ENCODE measurements around the gene ADIPOQ. TPM values are rescaled to one million over a fixed set of nuclear protein-coding genes. Genes with fewer than 3 reads are reported as not detected.
"Not testable (repeated sequence)": the region's sequence is repeated elsewhere in the genome, so short reads cannot be mapped to it uniquely, and the experiment has no call there.

ADIPOQ gene
- total and polyA plus RNA-seq, 2 of the 4 experiments (the other 2 are of a cell fraction): not detected

DNA sequence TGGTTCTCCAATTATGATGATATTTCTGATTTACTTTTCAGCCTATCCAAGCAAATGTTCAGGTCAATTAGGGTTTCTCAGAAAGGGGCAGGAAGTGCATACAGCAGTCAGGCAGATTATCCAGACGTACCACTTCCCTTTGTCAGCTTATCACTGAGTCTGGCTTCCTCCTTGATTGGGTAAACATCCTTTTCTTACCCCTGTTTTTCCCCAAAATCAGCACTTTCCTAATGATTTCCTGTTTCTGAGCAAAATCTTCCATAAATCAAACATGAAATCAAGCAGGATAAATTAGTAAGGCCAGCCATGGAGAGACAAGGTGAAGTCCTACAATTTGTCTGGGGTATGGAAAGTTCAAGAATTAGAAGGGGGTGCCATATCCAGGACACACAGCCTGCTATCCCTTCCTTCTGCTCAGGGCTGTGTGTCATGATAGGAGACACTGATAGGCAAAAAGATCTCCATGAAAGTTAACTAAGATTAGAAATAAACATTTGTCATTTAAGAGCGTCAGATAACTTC, 29.0 kb downstream of the ADIPOQ start:
- CTCF ChIA-PET: no interaction called here
- POLR2A ChIA-PET (ENCODE audit: unreplicated experiment): no interaction called here
- H3K4me2 ChIP-seq (ENCODE audit: low read depth, low read length): no peak overlapping the region

DNA sequence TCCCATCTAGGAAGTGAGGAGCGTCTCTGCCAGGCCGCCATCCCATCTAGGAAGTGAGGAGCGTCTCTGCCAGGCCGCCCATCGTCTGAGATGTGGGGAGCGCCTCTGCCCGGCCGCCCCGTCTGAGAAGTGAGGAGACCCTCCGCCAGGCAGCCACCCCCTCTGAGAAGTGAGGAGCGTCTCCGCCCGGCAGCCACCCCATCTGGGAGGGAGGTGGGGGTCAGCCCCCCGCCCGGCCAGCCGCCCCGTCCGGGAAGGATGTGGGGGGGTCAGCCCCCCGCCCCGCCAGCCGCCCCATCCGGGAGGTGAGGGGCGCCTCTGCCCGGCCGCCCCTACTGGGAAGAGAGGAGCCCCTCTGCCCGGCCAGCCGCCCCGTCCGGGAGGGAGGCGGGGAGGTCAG, 31.3 kb downstream of the ADIPOQ start:
- H3K18ac ChIP-seq (ENCODE audit: low read depth, low read length); H2BK15ac ChIP-seq (ENCODE audit: low read depth, low read length); H3K9me1 ChIP-seq (ENCODE audit: insufficient read depth, low read length); H3K4me1 ChIP-seq (ENCODE audit: control insufficient read depth, insufficient read depth, low read length); H3K4me3 ChIP-seq (ENCODE audit: insufficient read depth, low read depth, low read length); H2AFZ ChIP-seq (replicated peaks; ENCODE audit: low read length, poor library complexity); H3K4ac ChIP-seq (ENCODE audit: low read depth, low read length); H3K56ac ChIP-seq (ENCODE audit: extremely low read depth, insufficient read depth, low read length); H2BK20ac ChIP-seq (ENCODE audit: low read depth, low read length); H2BK120ac ChIP-seq (ENCODE audit: low read depth, low read length); H4K91ac ChIP-seq (ENCODE audit: insufficient read depth, low read depth, low read length); H3K36me3 ChIP-seq (ENCODE audit: control insufficient read depth, insufficient read depth, low read length); intact Hi-C loops (cut with micrococcal nuclease); H2AK5ac ChIP-seq (ENCODE audit: low read depth, low read length); H3K4me2 ChIP-seq (ENCODE audit: low read depth, low read length); H2AK9ac ChIP-seq (replicated peaks; ENCODE audit: low read depth, low read length, poor library complexity); in situ Hi-C loops (cut with MboI; ENCODE audit: low sequenced_read_pairs); H4K8ac ChIP-seq (ENCODE audit: low read depth in 2 of 2, low read length in 2 of 2); H4K20me1 ChIP-seq (ENCODE audit: insufficient read depth, low read length); POLR2A ChIA-PET (ENCODE audit: unreplicated experiment); H4K5ac ChIP-seq (ENCODE audit: low read depth, low read length); CTCF ChIA-PET; dilution Hi-C loops (cut with HindIII; ENCODE audit: low sequenced_read_pairs, unreplicated experiment); H3K9ac ChIP-seq (ENCODE audit: low read depth, low read length); H3K27me3 ChIP-seq (ENCODE audit: control insufficient read depth, insufficient read depth, low read length); ATAC-seq (ENCODE audit: low read depth); H3K9me3 ChIP-seq (ENCODE audit: control insufficient read depth, insufficient read depth, low read length); H3K14ac ChIP-seq (replicated peaks; ENCODE audit: low read depth, low read length); H3K27ac ChIP-seq (ENCODE audit: insufficient read depth, low read length); H3K79me1 ChIP-seq (ENCODE audit: low read depth in 1 of 2, low read length in 2 of 2); H2BK5ac ChIP-seq (ENCODE audit: low read depth, low read length, poor library complexity, severe bottlenecking); DNase-seq; H3K23ac ChIP-seq (ENCODE audit: low read depth, low read length); BruUV-seq (replicated peaks): not testable (repeated sequence)
- no CpG with 5 or more reads among the region's 30 CpGs for WGBS, 2 experiments (ENCODE audit: extremely low coverage in 2 of 2, insufficient read length in 1 of 2)

More for the DNA sequence above, 29.0 kb downstream of the ADIPOQ start:
- H3K9me1 ChIP-seq (ENCODE audit: insufficient read depth, low read length): no peaks in the 10 kb centered on the region
- no peak overlapping the region for H3K9ac ChIP-seq (ENCODE audit: low read depth, low read length)
- ATAC-seq (ENCODE audit: low read depth) (no peak), DNase-seq (no peak)
- in situ Hi-C loops (cut with MboI; ENCODE audit: low sequenced_read_pairs): no loop called here
- H2AFZ ChIP-seq (replicated peaks; ENCODE audit: low read length, poor library complexity): no peak overlapping the region
- intact Hi-C loops (cut with micrococcal nuclease): no loop called here
- H3K23ac ChIP-seq (ENCODE audit: low read depth, low read length): no peak overlapping the region
- H3K9me3 ChIP-seq (ENCODE audit: control insufficient read depth, insufficient read depth, low read length): no peaks in the 10 kb centered on the region
- no peak overlapping the region for H4K5ac ChIP-seq (ENCODE audit: low read depth, low read length)
- H3K14ac ChIP-seq (replicated peaks; ENCODE audit: low read depth, low read length): no peak overlapping the region
- H2AK5ac ChIP-seq (ENCODE audit: low read depth, low read length): no peak overlapping the region
- H2BK20ac ChIP-seq (ENCODE audit: low read depth, low read length): no peak overlapping the region
- H4K91ac ChIP-seq (ENCODE audit: insufficient read depth, low read depth, low read length): no peak overlapping the region
- no peak overlapping the region for H3K4ac ChIP-seq (ENCODE audit: low read depth, low read length)
- no peak overlapping the region for H2BK15ac ChIP-seq (ENCODE audit: low read depth, low read length)
- no peaks in the 10 kb centered on the region; the same call in 1 of the 2 replicates for H3K27me3 ChIP-seq (ENCODE audit: control insufficient read depth, insufficient read depth, low read length)
- no TSS peak for BruUV-seq (replicated peaks)
- no CpG with 5 or more reads among the region's 2 CpGs for WGBS, 2 experiments (ENCODE audit: extremely low coverage in 2 of 2, insufficient read length in 1 of 2)
- dilution Hi-C loops (cut with HindIII; ENCODE audit: low sequenced_read_pairs, unreplicated experiment): no loop called here
- no peak overlapping the region for H3K18ac ChIP-seq (ENCODE audit: low read depth, low read length)
- H3K27ac ChIP-seq (ENCODE audit: insufficient read depth, low read length): no peak overlapping the region
- H3K4me3 ChIP-seq (ENCODE audit: insufficient read depth, low read depth, low read length): no peak overlapping the region
- no peak overlapping the region for H3K56ac ChIP-seq (ENCODE audit: extremely low read depth, insufficient read depth, low read length)
- no peaks in the 10 kb centered on the region for H3K4me1 ChIP-seq (ENCODE audit: control insufficient read depth, insufficient read depth, low read length)
- no peak overlapping the region for H2BK120ac ChIP-seq (ENCODE audit: low read depth, low read length)
- no peak overlapping the region for H4K8ac ChIP-seq (ENCODE audit: low read depth in 2 of 2, low read length in 2 of 2)
- H2AK9ac ChIP-seq (replicated peaks; ENCODE audit: low read depth, low read length, poor library complexity): no peak overlapping the region
- H3K36me3 ChIP-seq (ENCODE audit: control insufficient read depth, insufficient read depth, low read length): no peaks in the 10 kb centered on the region
- H4K20me1 ChIP-seq (ENCODE audit: insufficient read depth, low read length): no peaks in the 10 kb centered on the region
- no peak for TF ChIP-seq SMC3 (IDR thresholded peaks at IDR 0.05; ENCODE audit: low read depth, low read length)
- no peak for TF ChIP-seq POLR2A (IDR thresholded peaks at IDR 0.05; ENCODE audit: low read depth, low read length)
- TF ChIP-seq NFE2L2 (IDR thresholded peaks at IDR 0.05; ENCODE audit: low read depth, low read length): no peak
- TF ChIP-seq, protein P1, sequence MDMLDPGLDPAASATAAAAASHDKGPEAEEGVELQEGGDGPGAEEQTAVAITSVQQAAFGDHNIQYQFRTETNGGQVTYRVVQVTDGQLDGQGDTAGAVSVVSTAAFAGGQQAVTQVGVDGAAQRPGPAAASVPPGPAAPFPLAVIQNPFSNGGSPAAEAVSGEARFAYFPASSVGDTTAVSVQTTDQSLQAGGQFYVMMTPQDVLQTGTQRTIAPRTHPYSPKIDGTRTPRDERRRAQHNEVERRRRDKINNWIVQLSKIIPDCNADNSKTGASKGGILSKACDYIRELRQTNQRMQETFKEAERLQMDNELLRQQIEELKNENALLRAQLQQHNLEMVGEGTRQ (IDR thresholded peaks at IDR 0.05; ENCODE audit: low read depth, low read length): no peak
- no peak for TF ChIP-seq CEBPB (IDR thresholded peaks at IDR 0.05; ENCODE audit: low read depth, low read length)
- TF ChIP-seq MAFK (IDR thresholded peaks at IDR 0.05; ENCODE audit: low read depth, low read length): no peak
- no peak for TF ChIP-seq RAD21 (IDR thresholded peaks at IDR 0.05; ENCODE audit: low read length)
- no peak for TF ChIP-seq CHD1 (IDR thresholded peaks at IDR 0.05; ENCODE audit: low read depth, low read length)
- TF ChIP-seq FOS (IDR thresholded peaks at IDR 0.05; ENCODE audit: low read depth, low read length): no peak
- TF ChIP-seq BHLHE40 (IDR thresholded peaks at IDR 0.05; ENCODE audit: low read depth, low read length): no peak
- TF ChIP-seq, protein P2, sequence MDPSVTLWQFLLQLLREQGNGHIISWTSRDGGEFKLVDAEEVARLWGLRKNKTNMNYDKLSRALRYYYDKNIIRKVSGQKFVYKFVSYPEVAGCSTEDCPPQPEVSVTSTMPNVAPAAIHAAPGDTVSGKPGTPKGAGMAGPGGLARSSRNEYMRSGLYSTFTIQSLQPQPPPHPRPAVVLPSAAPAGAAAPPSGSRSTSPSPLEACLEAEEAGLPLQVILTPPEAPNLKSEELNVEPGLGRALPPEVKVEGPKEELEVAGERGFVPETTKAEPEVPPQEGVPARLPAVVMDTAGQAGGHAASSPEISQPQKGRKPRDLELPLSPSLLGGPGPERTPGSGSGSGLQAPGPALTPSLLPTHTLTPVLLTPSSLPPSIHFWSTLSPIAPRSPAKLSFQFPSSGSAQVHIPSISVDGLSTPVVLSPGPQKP (IDR thresholded peaks at IDR 0.05; ENCODE audit: borderline replicate concordance, low read depth, low read length): no peak
- no peak for TF ChIP-seq RFX5 (IDR thresholded peaks at IDR 0.05; ENCODE audit: low read depth, low read length)
- TF ChIP-seq MXI1 (IDR thresholded peaks at IDR 0.05; ENCODE audit: borderline replicate concordance, low read depth, low read length): no peak
- no peak overlapping the region for H2BK5ac ChIP-seq (ENCODE audit: low read depth, low read length, poor library complexity, severe bottlenecking)
- no peaks in the 10 kb centered on the region for H3K79me1 ChIP-seq (ENCODE audit: low read depth in 1 of 2, low read length in 2 of 2)
